ENCODE results near the gene RBM6. TPM values are rescaled to one million over a fixed set of nuclear protein-coding genes. Genes with fewer than 3 reads are reported as not detected.

Gene RBM6
- 77.5 and 83.2 TPM in 2 replicates for total RNA-seq

GRCh38 chr3:49939858-49940666 lies at the start of gene RBM6:
Gene RBM6 (plus strand): TSS chr3:49940150. CDS start chr3:49962642, 22,492 bp downstream.

GRCh38 chr3:49903451-49904424 lies 36.2 kb upstream of the RBM6 start, which contains the start of gene MST1R:
Gene MST1R (minus strand): TSS chr3:49903873. CDS start chr3:49903609, 264 bp downstream.

GRCh38 chr3:49929291-49930167 lies 10.4 kb upstream of the RBM6 start, which contains the start of gene MON1A:
Gene MON1A (minus strand): TSS chr3:49929811. CDS start chr3:49913346, 16,465 bp downstream.

GRCh38 chr3:50088725-50089608 lies 149.0 kb downstream of the RBM6 start, which contains the start of gene RBM5:
Gene RBM5 (plus strand): TSS chr3:50088919. CDS start chr3:50090435, 1,516 bp downstream.

Other genes starting within 250 kb of the RBM6 start
- 0.14 TPM in 1 of 2 replicates, not detected in the other for gene AMIGO3, start 220.5 kb upstream of the RBM6 start, total RNA-seq
- gene GMPPB, start 216.2 kb upstream of the RBM6 start, total RNA-seq: 39.8 and 42.0 TPM in 2 replicates
- gene IP6K1, start 153.6 kb upstream of the RBM6 start, total RNA-seq: 44.5 and 53.0 TPM in 2 replicates
- not detected in 2 replicates for gene CDHR4, start 140.3 kb upstream of the RBM6 start, total RNA-seq
- 5.8 and 7.6 TPM in 2 replicates for gene INKA1, start 136.9 kb upstream of the RBM6 start, total RNA-seq
- gene UBA7, start 126.2 kb upstream of the RBM6 start, total RNA-seq: 20.9 and 33.5 TPM in 2 replicates
- 4.8 and 5.5 TPM in 2 replicates for gene TRAIP, start 83.6 kb upstream of the RBM6 start, total RNA-seq
- gene CAMKV, start 70.2 kb upstream of the RBM6 start, total RNA-seq: not detected in 2 replicates
- gene MST1R, start 36.3 kb upstream of the RBM6 start, total RNA-seq: 1.2 and 2.2 TPM in 2 replicates
- gene MON1A, start 10.3 kb upstream of the RBM6 start, total RNA-seq: 14.6 and 17.0 TPM in 2 replicates
- gene RBM5, start 148.8 kb downstream of the RBM6 start, total RNA-seq: 195 and 202 TPM in 2 replicates
- gene SEMA3F, start 215.2 kb downstream of the RBM6 start, total RNA-seq: 75.3 and 134 TPM in 2 replicates

Measured in thoracic aorta endothelial cell (primary cell).